HEK293 (cell line): ENCODE results near the gene SNAPC2.

Experiments used
- EGR2 ChIP-seq: fragments of 450-650 bp; formaldehyde crosslinking; IDR thresholded peaks from 2 replicates; pipeline ENCODE4 v1.5.1; 2016; ENCODE audit warnings: low read depth, missing biosample characterization, missing genetic modification characterization
- FEZF1 ChIP-seq: fragments of 450-650 bp; formaldehyde crosslinking; IDR thresholded peaks from 2 replicates; pipeline ENCODE4 v1.5.1; 2016; ENCODE audit warnings: missing biosample characterization, missing genetic modification characterization
- KLF8 ChIP-seq: fragments of 450-650 bp; formaldehyde crosslinking; IDR thresholded peaks from 2 replicates; pipeline ENCODE4 v1.5.1; 2016; ENCODE audit warnings: missing biosample characterization, missing genetic modification characterization
- KLF9 ChIP-seq: fragments of 450-650 bp; formaldehyde crosslinking; IDR thresholded peaks from 2 replicates; pipeline ENCODE4 v1.5.1; 2016; ENCODE audit warnings: missing biosample characterization, missing genetic modification characterization, low read depth
- PBX3 ChIP-seq: sonication (generic); formaldehyde crosslinking; IDR thresholded peaks from 2 replicates; pipeline ENCODE4 v1.8.1; 2022; ENCODE audit warnings: mild to moderate bottlenecking, moderate library complexity, missing genetic modification reagents
- PRDM2 ChIP-seq: fragments of 450-650 bp; formaldehyde crosslinking; IDR thresholded peaks from 2 replicates; pipeline ENCODE4 v1.5.1; 2016; ENCODE audit warnings: missing biosample characterization, missing genetic modification characterization, borderline replicate concordance
- PRDM4 ChIP-seq: fragments of 450-650 bp; formaldehyde crosslinking; IDR thresholded peaks from 2 replicates; pipeline ENCODE4 v1.5.1; 2017; ENCODE audit warnings: missing biosample characterization, missing genetic modification characterization
- PRDM6 ChIP-seq: fragments of 450-650 bp; formaldehyde crosslinking; IDR thresholded peaks from 2 replicates; pipeline ENCODE4 v1.5.1; 2017; ENCODE audit warnings: missing biosample characterization, missing genetic modification characterization
- REPIN1 ChIP-seq: fragments of 450-650 bp; formaldehyde crosslinking; IDR thresholded peaks from 2 replicates; pipeline ENCODE4 v1.5.1; 2017; ENCODE audit warnings: missing biosample characterization, missing genetic modification characterization, low read depth
- SETDB1 ChIP-seq: IDR thresholded peaks from one replicate; pipeline ENCODE4 v1.6.1; 2017; ENCODE audit warnings: mild to moderate bottlenecking, low read length, moderate library complexity, mixed read lengths; ENCODE audit not compliant: insufficient read length
- TCF7L2 ChIP-seq: IDR thresholded peaks from 2 replicates; pipeline ENCODE4 v1.6.1; 2011; ENCODE audit warnings: low read depth, mild to moderate bottlenecking, inconsistent platforms, low read length, moderate library complexity, borderline replicate concordance
- ZBTB7A ChIP-seq: fragments of 450-650 bp; formaldehyde crosslinking; IDR thresholded peaks from 2 replicates; pipeline ENCODE4 v1.5.1; 2016; ENCODE audit warnings: low read depth, missing biosample characterization, missing genetic modification characterization
- ZFP3 ChIP-seq: fragments of 450-650 bp; formaldehyde crosslinking; IDR thresholded peaks from 2 replicates; pipeline ENCODE4 v1.5.1; 2016; ENCODE audit warnings: low read depth, missing biosample characterization, missing genetic modification characterization
- ZIC2 ChIP-seq: fragments of 450-650 bp; formaldehyde crosslinking; IDR thresholded peaks from 2 replicates; pipeline ENCODE4 v1.5.1; 2016; ENCODE audit warnings: missing biosample characterization, missing genetic modification characterization
- ZNF19 ChIP-seq: fragments of 450-650 bp; formaldehyde crosslinking; IDR thresholded peaks from 2 replicates; pipeline ENCODE4; 2016; ENCODE audit warnings: missing biosample characterization, missing genetic modification characterization, low read depth
- ZNF202 ChIP-seq: fragments of 450-650 bp; formaldehyde crosslinking; IDR thresholded peaks from 2 replicates; pipeline ENCODE4 v1.5.1; 2016; ENCODE audit warnings: missing biosample characterization, missing genetic modification characterization, borderline replicate concordance
- ZNF211 ChIP-seq: fragments of 450-650 bp; formaldehyde crosslinking; IDR thresholded peaks from 2 replicates; pipeline ENCODE4 v1.5.1; 2016; ENCODE audit warnings: low read depth, missing biosample characterization, missing genetic modification characterization
- ZNF24 ChIP-seq: fragments of 450-650 bp; formaldehyde crosslinking; IDR thresholded peaks from 2 replicates; pipeline ENCODE4 v1.5.1; 2016; ENCODE audit warnings: missing biosample characterization, missing genetic modification characterization
- ZNF324 ChIP-seq: fragments of 450-650 bp; formaldehyde crosslinking; IDR thresholded peaks from 2 replicates; pipeline ENCODE4 v1.5.1; 2016; ENCODE audit warnings: missing biosample characterization, missing genetic modification characterization
- ZNF433 ChIP-seq: fragments of 450-650 bp; formaldehyde crosslinking; IDR thresholded peaks from 2 replicates; pipeline ENCODE4 v1.5.1; 2016; ENCODE audit warnings: missing biosample characterization, missing genetic modification characterization, low read depth
- ZNF449 ChIP-seq: fragments of 450-650 bp; formaldehyde crosslinking; IDR thresholded peaks from 2 replicates; pipeline ENCODE4 v1.5.1; 2017; ENCODE audit warnings: missing biosample characterization, mild to moderate bottlenecking, missing genetic modification characterization, moderate library complexity
- ZNF521 ChIP-seq: fragments of 450-650 bp; formaldehyde crosslinking; IDR thresholded peaks from 2 replicates; pipeline ENCODE4 v1.5.1; 2017; ENCODE audit warnings: missing biosample characterization, mild to moderate bottlenecking, missing genetic modification characterization
- ZNF558 ChIP-seq: fragments of 450-650 bp; formaldehyde crosslinking; IDR thresholded peaks from 2 replicates; pipeline ENCODE4 v1.5.1; 2016; ENCODE audit warnings: missing biosample characterization, missing genetic modification characterization
- ZNF596 ChIP-seq: fragments of 450-650 bp; IDR thresholded peaks from 2 replicates; pipeline ENCODE4 v1.5.0; 2018; ENCODE audit warnings: missing biosample characterization, mild to moderate bottlenecking, missing genetic modification characterization, moderate library complexity
- ZNF621 ChIP-seq: fragments of 450-650 bp; formaldehyde crosslinking; IDR thresholded peaks from 2 replicates; pipeline ENCODE4 v1.5.1; 2017; ENCODE audit warnings: missing biosample characterization, missing genetic modification characterization
- ZNF791 ChIP-seq: fragments of 450-650 bp; formaldehyde crosslinking; IDR thresholded peaks from 2 replicates; pipeline ENCODE4 v1.5.1; 2016; ENCODE audit warnings: missing biosample characterization, missing genetic modification characterization
- ZSCAN30 ChIP-seq: fragments of 450-650 bp; IDR thresholded peaks from 2 replicates; pipeline ENCODE4 v1.5.1; 2018; ENCODE audit warnings: missing biosample characterization, mild to moderate bottlenecking, missing genetic modification characterization, moderate library complexity

SNAPC2 gene

GRCh38 chr19:7904074-7905020, 15.8 kb upstream of the SNAPC2 start (continued):
- TF ChIP-seq ZNF791 (tag by site-specific recombination) = no peak
- TF ChIP-seq ZNF558 (tag by site-specific recombination) = no peak
- peak; percentile 58; the same call in 1 of the 2 replicates for TF ChIP-seq ZBTB7A
- no peak for TF ChIP-seq ZNF202 (tag by site-specific recombination)
- no peak for TF ChIP-seq FEZF1 (tag by site-specific recombination)
- TF ChIP-seq KLF8 (tag by site-specific recombination) = no peak
- TF ChIP-seq ZNF621 (tag by site-specific recombination) = no peak
- TF ChIP-seq KLF9 (tag by site-specific recombination) = peak; percentile 86
- TF ChIP-seq ZNF211 = no peak
- no peak for TF ChIP-seq ZNF596 (tag by site-specific recombination)
- TF ChIP-seq ZNF324 (tag by site-specific recombination) = no peak
- no peak for TF ChIP-seq PRDM2 (tag by site-specific recombination)
- no peak for TF ChIP-seq TCF7L2
- no peak for TF ChIP-seq ZNF521 (tag by site-specific recombination)
- TF ChIP-seq ZNF449 (tag by site-specific recombination) = no peak
- no peak for TF ChIP-seq PBX3 (CRISPR knock-in tag)
- no peak for TF ChIP-seq ZFP3 (tag by site-specific recombination)
- TF ChIP-seq ZIC2 (tag by site-specific recombination) = peak; percentile 77
- TF ChIP-seq ZNF19 (tag by site-specific recombination) = no peak
- TF ChIP-seq REPIN1 (tag by site-specific recombination) = no peak
- no peak for TF ChIP-seq ZNF24 (tag by site-specific recombination)
- no peak for TF ChIP-seq ZSCAN30 (tag by site-specific recombination)
- no peak for TF ChIP-seq PRDM6
- TF ChIP-seq ZNF433 (tag by site-specific recombination) = no peak
- TF ChIP-seq PRDM4 = no peak
- TF ChIP-seq SETDB1 = no peak
- TF ChIP-seq EGR2 (tag by site-specific recombination) = no peak
